WTC11 (cell line): ENCODE data around the gene OR10J4.

Experiments used
- HMGXB4 ChIP-seq: sonication (generic); formaldehyde crosslinking; IDR thresholded peaks from 2 replicates; pipeline ENCODE4 v1.8.1; 2023; ENCODE audit warnings: mild to moderate bottlenecking, moderate library complexity, missing genetic modification reagents
- MAX ChIP-seq: sonication (generic); formaldehyde crosslinking; IDR thresholded peaks from 2 replicates; pipeline ENCODE4 v1.8.0; 2022; ENCODE audit warnings: mild to moderate bottlenecking, missing genetic modification reagents
- NFE2L1 ChIP-seq: sonication (generic); formaldehyde crosslinking; IDR thresholded peaks from 2 replicates; pipeline ENCODE4 v1.8.1; 2023; ENCODE audit warnings: missing genetic modification reagents
- NFYB ChIP-seq: sonication (generic); formaldehyde crosslinking; conservative IDR thresholded peaks from 2 replicates; pipeline ENCODE4 v1.8.0; 2022; ENCODE audit warnings: low read depth, missing genetic modification reagents
- NR3C1 ChIP-seq: sonication (generic); formaldehyde crosslinking; conservative IDR thresholded peaks from 2 replicates; pipeline ENCODE4 v1.8.1; 2023; ENCODE audit warnings: low read depth, mild to moderate bottlenecking, missing genetic modification reagents
- SP1 ChIP-seq: sonication (generic); formaldehyde crosslinking; conservative IDR thresholded peaks from 2 replicates; pipeline ENCODE4 v1.8.1; 2022; ENCODE audit warnings: missing genetic modification reagents
- ZBTB43 ChIP-seq: sonication (generic); formaldehyde crosslinking; IDR thresholded peaks from 2 replicates; pipeline ENCODE4 v1.8.1; 2023; ENCODE audit warnings: mild to moderate bottlenecking, missing genetic modification reagents
- TF ChIP-seq, protein P1 (sequence below): fragments of 200-600 bp; IDR thresholded peaks from 2 replicates; pipeline ENCODE4 v1.8.0; 2022; ENCODE audit warnings: antibody characterized with exemption
- TF ChIP-seq, protein P2 (sequence below): sonication (generic); formaldehyde crosslinking; IDR thresholded peaks from 2 replicates; pipeline ENCODE4 v1.8.1; 2022; ENCODE audit warnings: mild to moderate bottlenecking, missing genetic modification reagents, moderate library complexity, borderline replicate concordance

DNA sequence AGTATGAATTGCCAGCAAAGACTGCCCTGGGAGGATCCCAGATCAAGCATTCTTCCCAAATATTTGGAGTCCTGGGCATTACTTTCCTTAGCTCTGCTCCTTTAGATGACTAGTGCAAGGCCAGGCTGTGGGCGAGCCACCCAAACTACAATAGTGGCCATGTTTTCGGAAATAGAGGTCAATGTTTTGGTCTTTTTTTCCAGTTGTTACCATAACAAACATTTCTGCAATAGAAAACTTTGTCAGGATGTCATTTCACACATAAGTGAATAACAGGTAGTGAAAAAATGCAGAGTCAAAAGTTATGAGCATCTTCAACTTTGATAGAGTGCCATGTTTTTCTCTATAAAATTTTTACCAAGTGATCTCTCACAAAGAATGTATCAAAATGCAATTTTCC is 25.2 kb upstream of the OR10J4 start:
- TF ChIP-seq ZBTB43 (CRISPR knock-in tag): no peak
- TF ChIP-seq NR3C1: no peak
- no peak for TF ChIP-seq MAX (CRISPR knock-in tag)
- TF ChIP-seq, protein P1, sequence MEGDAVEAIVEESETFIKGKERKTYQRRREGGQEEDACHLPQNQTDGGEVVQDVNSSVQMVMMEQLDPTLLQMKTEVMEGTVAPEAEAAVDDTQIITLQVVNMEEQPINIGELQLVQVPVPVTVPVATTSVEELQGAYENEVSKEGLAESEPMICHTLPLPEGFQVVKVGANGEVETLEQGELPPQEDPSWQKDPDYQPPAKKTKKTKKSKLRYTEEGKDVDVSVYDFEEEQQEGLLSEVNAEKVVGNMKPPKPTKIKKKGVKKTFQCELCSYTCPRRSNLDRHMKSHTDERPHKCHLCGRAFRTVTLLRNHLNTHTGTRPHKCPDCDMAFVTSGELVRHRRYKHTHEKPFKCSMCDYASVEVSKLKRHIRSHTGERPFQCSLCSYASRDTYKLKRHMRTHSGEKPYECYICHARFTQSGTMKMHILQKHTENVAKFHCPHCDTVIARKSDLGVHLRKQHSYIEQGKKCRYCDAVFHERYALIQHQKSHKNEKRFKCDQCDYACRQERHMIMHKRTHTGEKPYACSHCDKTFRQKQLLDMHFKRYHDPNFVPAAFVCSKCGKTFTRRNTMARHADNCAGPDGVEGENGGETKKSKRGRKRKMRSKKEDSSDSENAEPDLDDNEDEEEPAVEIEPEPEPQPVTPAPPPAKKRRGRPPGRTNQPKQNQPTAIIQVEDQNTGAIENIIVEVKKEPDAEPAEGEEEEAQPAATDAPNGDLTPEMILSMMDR: no peak
- TF ChIP-seq NFYB (CRISPR knock-in tag): no peak
- no peak for TF ChIP-seq HMGXB4 (CRISPR knock-in tag)
- TF ChIP-seq, protein P2, sequence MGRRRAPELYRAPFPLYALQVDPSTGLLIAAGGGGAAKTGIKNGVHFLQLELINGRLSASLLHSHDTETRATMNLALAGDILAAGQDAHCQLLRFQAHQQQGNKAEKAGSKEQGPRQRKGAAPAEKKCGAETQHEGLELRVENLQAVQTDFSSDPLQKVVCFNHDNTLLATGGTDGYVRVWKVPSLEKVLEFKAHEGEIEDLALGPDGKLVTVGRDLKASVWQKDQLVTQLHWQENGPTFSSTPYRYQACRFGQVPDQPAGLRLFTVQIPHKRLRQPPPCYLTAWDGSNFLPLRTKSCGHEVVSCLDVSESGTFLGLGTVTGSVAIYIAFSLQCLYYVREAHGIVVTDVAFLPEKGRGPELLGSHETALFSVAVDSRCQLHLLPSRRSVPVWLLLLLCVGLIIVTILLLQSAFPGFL (CRISPR knock-in tag): no peak
- no peak for TF ChIP-seq NFE2L1 (CRISPR knock-in tag)
- TF ChIP-seq SP1: no peak
